Astrocyte (in vitro differentiated cells and primary cell): ENCODE results near the gene CHML.

Source experiments
- EZH2 ChIP-seq: IDR thresholded peaks from 2 replicates; pipeline ENCODE4 v1.6.1; 2012; ENCODE audit warnings: mild to moderate bottlenecking, low read length, inconsistent platforms; ENCODE audit not compliant: insufficient read depth
- TF ChIP-seq, protein P1 (sequence below): IDR thresholded peaks from 2 replicates; pipeline ENCODE4 v1.5.1; 2011; ENCODE audit warnings: low read depth, mild to moderate bottlenecking, inconsistent platforms, low read length, moderate library complexity; ENCODE audit not compliant: insufficient read depth

GRCh38 chr1:241591736-241592135 lies 48.4 kb downstream of the CHML start:
- TF ChIP-seq, protein P1, sequence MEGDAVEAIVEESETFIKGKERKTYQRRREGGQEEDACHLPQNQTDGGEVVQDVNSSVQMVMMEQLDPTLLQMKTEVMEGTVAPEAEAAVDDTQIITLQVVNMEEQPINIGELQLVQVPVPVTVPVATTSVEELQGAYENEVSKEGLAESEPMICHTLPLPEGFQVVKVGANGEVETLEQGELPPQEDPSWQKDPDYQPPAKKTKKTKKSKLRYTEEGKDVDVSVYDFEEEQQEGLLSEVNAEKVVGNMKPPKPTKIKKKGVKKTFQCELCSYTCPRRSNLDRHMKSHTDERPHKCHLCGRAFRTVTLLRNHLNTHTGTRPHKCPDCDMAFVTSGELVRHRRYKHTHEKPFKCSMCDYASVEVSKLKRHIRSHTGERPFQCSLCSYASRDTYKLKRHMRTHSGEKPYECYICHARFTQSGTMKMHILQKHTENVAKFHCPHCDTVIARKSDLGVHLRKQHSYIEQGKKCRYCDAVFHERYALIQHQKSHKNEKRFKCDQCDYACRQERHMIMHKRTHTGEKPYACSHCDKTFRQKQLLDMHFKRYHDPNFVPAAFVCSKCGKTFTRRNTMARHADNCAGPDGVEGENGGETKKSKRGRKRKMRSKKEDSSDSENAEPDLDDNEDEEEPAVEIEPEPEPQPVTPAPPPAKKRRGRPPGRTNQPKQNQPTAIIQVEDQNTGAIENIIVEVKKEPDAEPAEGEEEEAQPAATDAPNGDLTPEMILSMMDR, result no peak
- TF ChIP-seq EZH2, result no peak
